Measurements from ENCODE around the gene NDUFB11. TPM values are rescaled to one million over a fixed set of nuclear protein-coding genes. Genes with fewer than 3 reads are reported as not detected.
"Not testable (repeated sequence)": the region's sequence is repeated elsewhere in the genome, so short reads cannot be mapped to it uniquely, and the experiment has no call there.

The NDUFB11 gene
- total RNA-seq, 8 experiments from 2014 or later = 103 to 155 (median 120) TPM

GRCh38 chrX:47156611-47157520, 12.4 kb upstream of the NDUFB11 start:
- ATAC-seq (replicated peaks in 6 of 8) = no peak
- Histone ChIP-seq H3K4me1 (replicated peaks in 1 of 2) (no peaks in the 10 kb centered on the region), H3K4me3 (no peak overlapping the region), H3K27ac (no peak overlapping the region)
- in situ Hi-C loops (cut with MboI; ENCODE audit: low pct_unique_long_range_greater_than_20kb in 2 of 9, low sequenced_read_pairs in 9 of 9, unreplicated experiment in 9 of 9) = no loop called here
- WGBS, 10 experiments = 100% methylated on average over 1 of the region's 26 CpGs; no CpG with 5 or more reads in 9 of the 10 experiments

GRCh38 chrX:47151435-47151834, 6.9 kb upstream of the NDUFB11 start:
- Histone ChIP-seq H3K27ac (no peak overlapping the region), H3K4me1 (replicated peaks in 1 of 2) (no peaks in the 10 kb centered on the region), H3K4me3 (no peak overlapping the region)
- peak in 1 of 8 experiments; percentile 79 for ATAC-seq (replicated peaks in 6 of 8)
- in situ Hi-C loops (cut with MboI; ENCODE audit: low pct_unique_long_range_greater_than_20kb in 2 of 9, low sequenced_read_pairs in 9 of 9, unreplicated experiment in 9 of 9) = no loop called here

GRCh38 chrX:47148946-47149345, 4.4 kb upstream of the NDUFB11 start:
- in situ Hi-C loops (cut with MboI; ENCODE audit: low pct_unique_long_range_greater_than_20kb in 2 of 9, low sequenced_read_pairs in 9 of 9, unreplicated experiment in 9 of 9) = no loop called here
- no peak for ATAC-seq (replicated peaks in 6 of 8)
- whole genome bisulfite sequencing, 10 experiments = 44 to 50% methylated on average over 1 to 2 of the region's 2 CpGs; no CpG with 5 or more reads in 8 of the 10 experiments

GRCh38 chrX:47146936-47147859, 2.7 kb upstream of the NDUFB11 start:
- Histone ChIP-seq H3K27ac (no peak overlapping the region), H3K4me3 (peak overlapping the region; percentile 70 to 99 (median 94))
- 40% methylated on average over 6 of the region's 12 CpGs; no CpG with 5 or more reads in 9 of the 10 experiments for WGBS, 10 experiments

More at GRCh38 chrX:47148946-47149345, 4.4 kb upstream of the NDUFB11 start:
- no peak overlapping the region for H3K4me3 ChIP-seq
- no peaks in the 10 kb centered on the region for H3K4me1 ChIP-seq (replicated peaks in 1 of 2)
- H3K27ac ChIP-seq = no peak overlapping the region

GRCh38 chrX:47146121-47146935, 1.8 kb upstream of the NDUFB11 start:
- WGBS, 10 experiments = 8 to 10% methylated on average over 2 to 4 of the region's 10 CpGs; no CpG with 5 or more reads in 8 of the 10 experiments
- peak overlapping the region in 1 of 2 donors; percentile 97 for H3K27ac ChIP-seq
- peak overlapping the region; percentile 70 to 99 (median 94) for H3K4me3 ChIP-seq
- in situ Hi-C loops (cut with MboI; ENCODE audit: low pct_unique_long_range_greater_than_20kb in 2 of 9, low sequenced_read_pairs in 9 of 9, unreplicated experiment in 9 of 9) = no loop called here
- peaks cover 0 to 5% of the 10 kb centered on the region in 2 donors for H3K4me1 ChIP-seq (replicated peaks in 1 of 2)
- no peak for ATAC-seq (replicated peaks in 6 of 8)

More at GRCh38 chrX:47146936-47147859, 2.7 kb upstream of the NDUFB11 start:
- in situ Hi-C loops (cut with MboI; ENCODE audit: low pct_unique_long_range_greater_than_20kb in 2 of 9, low sequenced_read_pairs in 9 of 9, unreplicated experiment in 9 of 9) = no loop called here
- no peak for ATAC-seq (replicated peaks in 6 of 8)
- H3K4me1 ChIP-seq (replicated peaks in 1 of 2) = peaks cover 0 to 5% of the 10 kb centered on the region in 2 donors

- WGBS, 10 experiments = 0 to 20% methylated on average over 2 to 3 of the region's 39 CpGs; no CpG with 5 or more reads in 8 of the 10 experiments
- in situ Hi-C loops (cut with MboI; ENCODE audit: low pct_unique_long_range_greater_than_20kb in 2 of 9, low sequenced_read_pairs in 9 of 9, unreplicated experiment in 9 of 9) = no loop called here
- Histone ChIP-seq H3K27ac (peak overlapping the region; percentile 97 to 99), H3K4me1 (replicated peaks in 1 of 2) (peaks cover 0 to 5% of the 10 kb centered on the region in 2 donors), H3K4me3 (peak overlapping the region; percentile 70 to 99 (median 94))
- peak; percentile 2 to 52 (median 45) for ATAC-seq (replicated peaks in 6 of 8)
These were observed 1.1 kb upstream of the NDUFB11 start for GRCh38 chrX:47145395-47146120.

- peak in 5 of 8 experiments; percentile 0 to 5 (median 2) for ATAC-seq (replicated peaks in 6 of 8)
- Histone ChIP-seq H3K27ac (peak overlapping the region; percentile 97 to 99), H3K4me1 (replicated peaks in 1 of 2) (peaks cover 0 to 5% of the 10 kb centered on the region in 2 donors), H3K4me3 (peak overlapping the region; percentile 70 to 99 (median 94))
- WGBS, 10 experiments = 0 to 32% (median 18%) methylated on average over 2 to 16 of the region's 46 CpGs; no CpG with 5 or more reads in 6 of the 10 experiments
- in situ Hi-C loops (cut with MboI; ENCODE audit: low pct_unique_long_range_greater_than_20kb in 2 of 9, low sequenced_read_pairs in 9 of 9, unreplicated experiment in 9 of 9) = no loop called here
These were observed 442 bp downstream of the NDUFB11 start for GRCh38 chrX:47143894-47144625.

- 49 to 90% (median 63%) methylated on average over 1 to 3 of the region's 6 CpGs; no CpG with 5 or more reads in 7 of the 10 experiments for WGBS, 10 experiments
- no peak for ATAC-seq (replicated peaks in 6 of 8)
- in situ Hi-C loops (cut with MboI; ENCODE audit: low pct_unique_long_range_greater_than_20kb in 2 of 9, low sequenced_read_pairs in 9 of 9, unreplicated experiment in 9 of 9) = no loop called here
- H3K27ac ChIP-seq = no peak overlapping the region
- H3K4me3 ChIP-seq = no peak overlapping the region
- H3K4me1 ChIP-seq (replicated peaks in 1 of 2) = peaks cover 0 to under 1% of the 10 kb centered on the region in 2 donors
These were observed 6.3 kb downstream of the NDUFB11 start for GRCh38 chrX:47138171-47138570.

- H3K27ac ChIP-seq; H3K4me1 ChIP-seq (replicated peaks in 1 of 2); in situ Hi-C loops (cut with MboI; ENCODE audit: low pct_unique_long_range_greater_than_20kb in 2 of 9, low sequenced_read_pairs in 9 of 9, unreplicated experiment in 9 of 9); H3K4me3 ChIP-seq: not testable (repeated sequence)
- 0 to 100% (median 55%) methylated on average over 1 to 3 of the region's 5 CpGs; no CpG with 5 or more reads in 5 of the 10 experiments for WGBS, 10 experiments
- ATAC-seq (replicated peaks in 6 of 8) = peak in 3 of 8 experiments; percentile 43 to 80 (median 77)
These were observed 8.9 kb downstream of the NDUFB11 start for GRCh38 chrX:47135650-47136049.

- Histone ChIP-seq H3K4me1 (replicated peaks in 1 of 2) (peaks cover 3 to 5% of the 10 kb centered on the region in 2 donors), H3K4me3 (no peak overlapping the region), H3K27ac (no peak overlapping the region)
- no peak for ATAC-seq (replicated peaks in 6 of 8)
- in situ Hi-C loops (cut with MboI; ENCODE audit: low pct_unique_long_range_greater_than_20kb in 2 of 9, low sequenced_read_pairs in 9 of 9, unreplicated experiment in 9 of 9) = no loop called here
- WGBS, 10 experiments = 0 to 100% (median 49%) methylated on average over 1 to 3 of the region's 5 CpGs; no CpG with 5 or more reads in 5 of the 10 experiments
These were observed 11.0 kb downstream of the NDUFB11 start for GRCh38 chrX:47133493-47133892.

GRCh38 chrX:47129899-47130358, 14.6 kb downstream of the NDUFB11 start:
- ATAC-seq (replicated peaks in 6 of 8) = no peak
- H3K4me1 ChIP-seq (replicated peaks in 1 of 2) = peaks cover 4 to 8% of the 10 kb centered on the region in 2 donors
- WGBS, 10 experiments = 13 to 80% (median 40%) methylated on average over 1 to 9 of the region's 11 CpGs; no CpG with 5 or more reads in 3 of the 10 experiments
- in situ Hi-C loops (cut with MboI; ENCODE audit: low pct_unique_long_range_greater_than_20kb in 2 of 9, low sequenced_read_pairs in 9 of 9, unreplicated experiment in 9 of 9) = no loop called here
- H3K27ac ChIP-seq = peak overlapping the region; percentile 76 to 85
- peak overlapping the region; percentile 54 to 96 (median 67) for H3K4me3 ChIP-seq
